Hepatocyte (in vitro differentiated cells): ENCODE results near the gene TFF2. TPM values are rescaled to one million over a fixed set of nuclear protein-coding genes. Genes with fewer than 3 reads are reported as not detected.

Experiments
- DNase-seq: peaks from one replicate; pipeline ENCODE4 v3.0.0-alpha.2; 2016; ENCODE audit warnings: low spot score
- H2AFZ ChIP-seq: fragments of 200-600 bp; sonication (generic); 2 replicates; pipeline ENCODE4 v1.6.0; 2016; ENCODE audit warnings: antibody characterized with exemption, mild to moderate bottlenecking
- H3K27ac ChIP-seq: fragments of 200-600 bp; sonication (generic); 2 replicates; pipeline ENCODE4 v1.5.1; 2016; ENCODE audit warnings: mild to moderate bottlenecking
- H3K27me3 ChIP-seq: fragments of 200-600 bp; sonication (generic); 2 replicates; pipeline ENCODE4 v1.6.1; 2016
- H3K36me3 ChIP-seq: fragments of 200-600 bp; sonication (generic); replicated peaks from 2 replicates; pipeline ENCODE4 v1.5.1; 2016; ENCODE audit warnings: low read depth; ENCODE audit not compliant: insufficient read depth
- H3K4me1 ChIP-seq: fragments of 200-600 bp; sonication (generic); 2 replicates; pipeline ENCODE4 v1.5.1; 2016; ENCODE audit warnings: mild to moderate bottlenecking, moderate library complexity; ENCODE audit not compliant: insufficient read depth
- H3K4me2 ChIP-seq: fragments of 200-600 bp; sonication (generic); 2 replicates; pipeline ENCODE4 v1.6.0; 2016
- H3K4me3 ChIP-seq: fragments of 200-600 bp; sonication (generic); 2 replicates; pipeline ENCODE4 v1.5.1; 2016; ENCODE audit warnings: mild to moderate bottlenecking
- H3K79me2 ChIP-seq: fragments of 200-600 bp; sonication (generic); 2 replicates; pipeline ENCODE4 v1.6.0; 2017; ENCODE audit warnings: mild to moderate bottlenecking
- H3K9me2 ChIP-seq: fragments of 200-600 bp; sonication (generic); replicated peaks from 2 replicates; pipeline ENCODE4 v1.6.0; 2017; ENCODE audit warnings: mild to moderate bottlenecking; ENCODE audit not compliant: insufficient read depth
- H3K9me3 ChIP-seq: fragments of 200-600 bp; sonication (generic); 2 replicates; pipeline ENCODE4 v1.5.1; 2016; ENCODE audit warnings: low read depth, mild to moderate bottlenecking
- H4K20me1 ChIP-seq: fragments of 200-600 bp; sonication (generic); 2 replicates; pipeline ENCODE4 v1.6.0; 2016; ENCODE audit warnings: mild to moderate bottlenecking; ENCODE audit not compliant: insufficient read depth, poor library complexity, severe bottlenecking
- CTCF ChIP-seq: fragments of 200-600 bp; sonication (generic); IDR thresholded peaks from 2 replicates; pipeline ENCODE4 v1.5.1; 2016; ENCODE audit warnings: antibody characterized with exemption, mild to moderate bottlenecking; ENCODE audit not compliant: poor library complexity
- EZH2 ChIP-seq: fragments of 200-600 bp; sonication (generic); IDR thresholded peaks from 2 replicates; pipeline ENCODE4 v1.6.1; 2016; ENCODE audit warnings: antibody characterized with exemption, mild to moderate bottlenecking, borderline replicate concordance
- EZH2phosphoT487 ChIP-seq: fragments of 200-600 bp; sonication (generic); IDR thresholded peaks from one replicate; pipeline ENCODE4 v1.6.1; 2018; ENCODE audit warnings: antibody characterized with exemption, mild to moderate bottlenecking, low read depth, moderate library complexity; ENCODE audit not compliant: unreplicated experiment, severe bottlenecking
- WGBS: methylation state at CpG from one replicate; pipeline ENCODE4 v1.1.6; 2016; ENCODE audit warnings: low lambda C conversion rate; ENCODE audit errors: missing lambda C conversion rate; 5-methylcytosine and 5-hydroxymethylcytosine counted together
- polyA plus RNA-seq: library from polyadenylated mRNA; unstranded; fragments of >200 nt; fragmentation: Nextera tagmentation; extraction: Ambion mirVana; gene quantifications from 2 replicates; pipeline ENCODE4 v1.2.1, GENCODE V29; 2016
- total RNA-seq: library from RNA; depleted of rRNA; stranded (reverse); fragments of >200 nt; gene quantifications from 2 replicates; pipeline ENCODE4 v1.2.3, GENCODE V29; 2014

Gene TFF2
- total and polyA plus RNA-seq, 2 experiments from 2014 or later = 23.9 to 28.1 TPM

GRCh38 chr21:42343101-42343500 lies 7.7 kb downstream of the TFF2 start:
- no peak overlapping the region for H2AFZ ChIP-seq
- no peaks in the 10 kb centered on the region for H3K36me3 ChIP-seq
- no peak overlapping the region for H3K27ac ChIP-seq
- no peak overlapping the region for H3K4me2 ChIP-seq
- TF ChIP-seq EZH2phosphoT487 (no peak), EZH2 (no peak), CTCF (no peak)
- no peaks in the 10 kb centered on the region for H3K9me3 ChIP-seq
- DNase-seq = no peak
- H3K27me3 ChIP-seq = no peaks in the 10 kb centered on the region
- H3K4me1 ChIP-seq = peaks cover 5% of the 10 kb centered on the region
- no peaks in the 10 kb centered on the region for H3K79me2 ChIP-seq
- WGBS = 87% methylated on average over 10 of the region's 10 CpGs
- H4K20me1 ChIP-seq = no peaks in the 10 kb centered on the region
- no peak overlapping the region for H3K4me3 ChIP-seq
- H3K9me2 ChIP-seq = no peaks in the 10 kb centered on the region

DNA sequence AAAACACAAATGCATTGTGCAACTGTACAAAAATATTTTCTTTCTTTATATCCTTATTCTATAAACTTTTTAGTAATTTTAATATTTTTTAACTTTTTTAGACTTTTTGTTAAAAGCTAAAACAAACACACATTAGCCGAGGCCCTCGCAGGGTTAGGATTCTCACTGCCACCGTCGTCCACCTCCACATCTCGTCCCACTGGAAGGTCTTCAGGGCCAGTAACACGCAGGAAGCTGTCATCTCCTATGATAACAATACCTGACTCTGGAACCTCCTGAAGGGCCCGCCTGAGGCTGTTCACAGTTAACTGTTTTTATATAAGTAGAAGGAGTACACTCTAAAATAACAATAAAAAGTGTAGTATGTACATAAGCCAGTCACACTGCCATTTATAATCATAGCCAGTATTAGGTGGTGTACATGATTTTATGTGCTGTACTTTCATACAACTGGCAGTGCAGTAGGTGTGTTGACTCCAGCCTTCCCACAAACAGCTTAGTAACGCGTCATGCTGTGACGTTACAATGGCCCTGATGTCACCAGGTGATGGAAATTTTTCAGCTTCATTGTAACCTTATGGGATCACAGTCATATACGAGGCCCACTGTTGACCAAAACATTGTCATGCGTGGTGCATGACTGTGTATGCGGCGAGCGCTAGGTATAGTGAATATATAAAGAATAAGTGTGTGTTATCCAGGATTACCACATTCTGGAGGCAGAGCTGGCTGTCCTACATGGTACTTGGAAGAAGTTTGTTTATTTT lies 8.8 kb downstream of the TFF2 start:
- TF ChIP-seq EZH2phosphoT487 (no peak), CTCF (no peak), EZH2 (no peak)
- Histone ChIP-seq H3K36me3 (no peaks in the 10 kb centered on the region), H3K9me3 (no peaks in the 10 kb centered on the region), H3K4me3 (no peak overlapping the region), H3K79me2 (no peaks in the 10 kb centered on the region), H4K20me1 (no peaks in the 10 kb centered on the region), H3K4me1 (peaks cover 6% of the 10 kb centered on the region), H3K27ac (no peak overlapping the region), H3K27me3 (no peaks in the 10 kb centered on the region), H3K9me2 (no peaks in the 10 kb centered on the region), H3K4me2 (no peak overlapping the region), H2AFZ (no peak overlapping the region)
- no peak for DNase-seq
- WGBS = 93% methylated on average over 15 of the region's 15 CpGs

DNA sequence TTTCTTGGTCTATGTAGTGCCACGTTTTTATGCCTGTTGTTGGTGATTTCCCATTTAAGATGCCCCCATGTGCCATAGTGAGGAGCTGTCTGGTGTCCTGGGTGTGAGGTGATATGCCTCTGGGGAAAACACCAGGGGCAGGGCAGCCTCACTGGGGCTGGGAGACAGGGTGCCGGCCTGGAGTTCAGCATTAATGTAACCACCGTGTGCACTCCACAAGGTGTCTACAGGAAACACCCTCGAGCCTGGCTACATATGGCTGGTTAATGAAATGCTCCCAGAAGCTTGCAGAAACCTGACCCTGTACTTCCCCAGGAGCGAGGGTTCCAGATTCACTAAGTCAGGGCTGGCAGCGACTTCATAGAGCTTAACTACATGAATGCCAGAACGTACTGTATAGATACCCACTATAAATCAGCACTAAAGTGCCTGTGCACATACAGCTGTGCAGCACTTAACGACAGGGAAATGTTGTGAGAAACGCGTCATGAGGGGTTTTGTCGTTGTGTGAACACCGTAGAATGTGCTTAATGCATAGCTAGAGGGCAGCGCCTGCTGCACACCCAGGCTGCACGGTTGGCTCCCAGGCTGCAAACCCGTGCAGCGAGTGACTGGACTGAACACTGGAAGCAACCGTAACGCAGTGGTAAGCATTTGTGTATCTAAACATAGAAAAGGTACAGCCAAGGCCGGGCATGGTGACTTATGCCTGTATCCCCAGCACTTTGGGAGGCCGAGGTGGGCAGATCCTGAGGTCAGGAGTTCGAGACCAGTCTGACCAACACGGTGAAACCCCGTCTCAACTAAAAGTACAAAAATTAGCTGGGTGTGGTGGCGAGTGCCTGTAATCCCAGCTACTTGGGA lies 10.4 kb downstream of the TFF2 start:
- Histone ChIP-seq H4K20me1 (no peaks in the 10 kb centered on the region), H3K27ac (no peak overlapping the region), H3K9me3 (no peaks in the 10 kb centered on the region), H3K27me3 (no peaks in the 10 kb centered on the region), H2AFZ (no peak overlapping the region), H3K4me3 (no peak overlapping the region), H3K36me3 (no peaks in the 10 kb centered on the region), H3K9me2 (no peaks in the 10 kb centered on the region), H3K79me2 (no peaks in the 10 kb centered on the region), H3K4me2 (no peak overlapping the region), H3K4me1 (peaks cover 6% of the 10 kb centered on the region)
- no peak for DNase-seq
- 82% methylated on average over 24 of the region's 24 CpGs for WGBS
- TF ChIP-seq EZH2phosphoT487 (no peak), EZH2 (no peak), CTCF (no peak)
